GM21529 (cell line): ENCODE data around the gene RNF125.
"Not testable (repeated sequence)": the region's sequence is repeated elsewhere in the genome, so short reads cannot be mapped to it uniquely, and the experiment has no call there.

Source experiments
- ATAC-seq: cut with Tn5 transposase; IDR thresholded peaks from one replicate; pipeline ENCODE4 v1.9.1; 2021; ENCODE audit not compliant: unreplicated experiment

RNF125 gene

GRCh38 chr18:32083781-32084180 lies 65.2 kb downstream of the RNF125 start:
- ATAC-seq: no peak

- ATAC-seq: no peak
Observed at GRCh38 chr18:32086881-32087280, 68.3 kb downstream of the RNF125 start.

DNA sequence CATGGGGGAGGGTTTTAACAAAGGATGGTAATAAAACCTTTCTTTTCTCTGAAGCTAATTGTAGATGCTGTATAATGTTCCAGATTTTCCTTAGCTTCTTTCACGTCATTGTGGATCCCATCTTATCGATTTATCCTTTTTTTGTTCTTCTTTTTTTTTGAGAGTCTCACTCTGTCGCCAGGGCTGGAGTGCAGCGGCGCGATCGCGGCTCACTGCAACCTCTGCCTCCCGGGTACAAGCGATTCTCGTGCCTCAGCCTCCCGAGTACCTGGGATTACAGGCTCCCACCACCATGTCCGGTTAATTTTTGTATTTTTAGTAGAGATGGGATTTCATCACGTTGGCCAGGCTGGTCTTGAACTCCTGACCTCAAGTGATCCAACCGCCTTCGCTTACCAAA lies 72.2 kb downstream of the RNF125 start:
- ATAC-seq: not testable (repeated sequence)

DNA sequence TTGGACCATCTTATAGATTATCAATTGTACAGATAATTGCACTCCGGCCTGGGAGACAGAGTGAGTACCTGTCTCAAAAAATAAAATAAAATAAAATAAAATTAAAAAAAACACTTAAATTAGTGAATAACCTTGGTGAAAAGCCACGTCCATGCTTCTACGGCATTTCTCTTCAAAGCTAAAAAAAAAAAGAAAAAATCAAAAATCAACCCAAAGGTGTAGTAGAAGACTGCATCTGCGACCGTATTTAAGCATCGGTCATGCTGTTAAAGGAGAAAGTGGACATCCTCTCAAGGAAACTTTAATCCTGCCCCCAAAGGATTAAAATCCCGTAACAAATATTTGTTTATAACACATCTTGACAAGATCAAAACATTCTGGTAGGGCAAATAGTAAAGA lies 72.7 kb downstream of the RNF125 start:
- ATAC-seq: no peak

- ATAC-seq: peak; percentile 55
Observed at GRCh38 chr18:32091724-32092421, 73.2 kb downstream of the RNF125 start, which contains the start of gene RNF138. RNF138 (plus strand) TSS chr18:32091874; CDS start chr18:32092777, 903 bp downstream.

GRCh38 chr18:32092422-32093101 lies 73.9 kb downstream of the RNF125 start:
- peak; percentile 71 for ATAC-seq

DNA sequence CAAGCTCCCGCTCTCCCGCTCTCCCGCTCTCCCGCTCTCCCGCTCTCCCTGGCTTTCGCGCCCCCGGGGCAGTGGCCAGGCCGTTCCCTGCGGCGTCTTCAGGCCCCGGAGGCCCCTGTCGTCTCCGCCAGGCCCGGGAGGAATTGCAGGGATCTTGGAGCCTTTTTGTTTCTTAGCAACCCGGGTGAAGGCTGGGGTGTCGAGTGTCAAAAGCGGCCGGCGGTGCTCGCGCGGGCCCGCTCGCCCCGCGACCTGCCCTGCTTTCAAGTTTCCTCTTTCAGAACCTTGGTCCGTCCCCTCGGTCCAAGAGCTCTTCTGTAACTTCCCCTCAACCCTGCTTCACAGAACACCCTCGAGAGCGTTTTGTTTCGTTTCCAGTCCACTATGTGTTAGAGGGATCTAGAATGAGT lies 74.5 kb downstream of the RNF125 start:
- ATAC-seq: peak; percentile 31

DNA sequence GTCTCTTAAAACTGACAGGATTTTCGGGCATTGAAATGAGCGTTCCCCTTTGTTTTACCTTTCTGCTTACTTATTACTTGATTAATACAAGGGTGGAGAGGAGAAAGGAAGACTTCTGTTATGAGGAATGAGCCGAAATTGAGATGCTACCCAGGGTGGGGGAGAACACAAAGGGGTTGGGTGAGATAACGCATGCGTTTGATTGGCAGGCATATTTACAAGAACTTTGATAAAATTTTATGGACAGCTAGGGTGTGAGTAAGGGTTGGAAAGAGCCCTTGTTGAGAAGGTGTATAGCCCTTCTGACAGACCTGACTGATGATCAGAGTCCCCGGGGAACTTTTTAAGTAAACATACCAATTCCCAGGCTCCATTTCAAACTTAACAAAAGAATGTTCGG lies 74.9 kb downstream of the RNF125 start:
- no peak for ATAC-seq

GRCh38 chr18:32095192-32095899 lies 76.7 kb downstream of the RNF125 start:
- ATAC-seq: no peak

DNA sequence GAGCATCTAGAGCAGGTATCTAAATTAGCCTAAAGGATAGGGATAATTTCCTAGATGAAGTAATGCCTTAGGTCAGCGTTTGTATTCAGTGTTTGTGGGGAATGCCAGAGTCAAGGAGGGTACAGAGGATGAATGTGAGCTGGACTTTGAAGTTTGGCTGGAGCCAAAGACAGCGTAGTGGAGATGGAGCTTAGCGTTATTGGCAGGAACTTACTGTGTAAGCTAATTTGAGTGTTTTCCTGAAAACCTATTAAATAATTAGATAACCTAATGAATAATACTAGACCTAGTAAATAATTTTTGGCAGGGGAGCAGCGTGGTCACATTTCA lies 77.2 kb downstream of the RNF125 start:
- ATAC-seq: no peak

- no peak for ATAC-seq
Observed at GRCh38 chr18:32096946-32097345, 78.3 kb downstream of the RNF125 start.

- ATAC-seq: no peak
Observed at GRCh38 chr18:32104516-32104915, 85.9 kb downstream of the RNF125 start.

DNA sequence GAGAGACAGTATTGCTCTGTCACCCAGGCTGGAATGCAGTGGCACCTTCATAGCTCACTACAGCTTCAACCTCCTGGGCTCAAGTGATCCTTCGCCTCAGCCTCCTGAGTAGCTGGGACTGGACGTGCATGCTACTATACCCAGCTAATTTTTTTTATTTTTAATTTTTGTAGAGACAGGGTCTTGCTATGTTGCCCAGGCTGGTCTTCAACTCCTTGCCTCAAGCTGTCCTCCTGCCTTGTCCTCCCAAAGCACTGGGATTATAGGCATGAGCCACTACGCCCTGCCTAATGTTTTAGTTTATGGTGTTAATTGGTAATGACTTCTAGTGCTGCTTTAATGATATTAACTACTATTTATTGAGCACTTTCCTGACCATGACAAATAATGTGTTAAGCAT lies 91.4 kb downstream of the RNF125 start:
- no peak for ATAC-seq

GRCh38 chr18:32111706-32112105 lies 93.1 kb downstream of the RNF125 start:
- ATAC-seq: no peak

DNA sequence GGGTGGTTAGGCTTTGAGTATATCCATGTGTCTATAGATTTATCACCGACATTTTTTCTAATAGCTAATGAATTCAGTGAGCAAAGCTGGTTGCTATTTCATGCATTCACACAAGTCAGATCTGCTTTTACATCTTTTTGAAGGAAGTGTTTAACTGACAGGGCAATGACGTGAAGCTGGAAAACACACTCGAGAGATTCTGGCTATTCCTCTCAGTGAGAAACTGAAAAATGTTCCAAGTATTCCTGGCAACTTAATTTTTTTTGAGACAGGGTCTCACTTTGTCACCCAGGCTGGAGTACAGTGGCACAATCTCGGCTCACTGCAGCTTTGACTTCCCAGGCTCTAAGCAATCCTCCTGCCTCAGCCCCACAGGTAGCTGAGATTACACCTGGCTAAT lies 94.2 kb downstream of the RNF125 start:
- no peak for ATAC-seq

- ATAC-seq: no peak
Observed at GRCh38 chr18:32114293-32114942, 95.8 kb downstream of the RNF125 start.

DNA sequence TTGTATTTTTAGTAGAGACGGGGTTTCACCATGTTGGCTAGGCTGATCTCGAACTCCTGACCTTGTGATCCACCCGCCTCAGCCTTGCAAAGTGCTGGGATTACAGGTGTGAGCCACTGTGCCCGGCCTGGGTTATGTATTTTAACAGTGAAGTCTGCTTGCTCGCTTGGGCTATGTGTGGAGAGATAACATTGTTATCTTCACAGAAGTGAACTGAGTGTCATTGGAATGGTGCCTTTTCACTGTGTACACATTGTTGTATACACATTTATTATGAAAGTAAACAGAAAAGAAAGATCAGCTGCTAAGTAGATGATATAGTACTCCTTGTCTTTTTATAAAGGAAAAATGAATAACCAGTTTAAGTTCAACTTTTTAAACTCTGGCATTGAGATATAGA lies 103.4 kb downstream of the RNF125 start:
- no peak for ATAC-seq
